Measurements from ENCODE around the gene SLIT2.
A peak's percentile ranks its signal among the peaks of the same experiment; 100 is the strongest.

SLIT2 gene

DNA sequence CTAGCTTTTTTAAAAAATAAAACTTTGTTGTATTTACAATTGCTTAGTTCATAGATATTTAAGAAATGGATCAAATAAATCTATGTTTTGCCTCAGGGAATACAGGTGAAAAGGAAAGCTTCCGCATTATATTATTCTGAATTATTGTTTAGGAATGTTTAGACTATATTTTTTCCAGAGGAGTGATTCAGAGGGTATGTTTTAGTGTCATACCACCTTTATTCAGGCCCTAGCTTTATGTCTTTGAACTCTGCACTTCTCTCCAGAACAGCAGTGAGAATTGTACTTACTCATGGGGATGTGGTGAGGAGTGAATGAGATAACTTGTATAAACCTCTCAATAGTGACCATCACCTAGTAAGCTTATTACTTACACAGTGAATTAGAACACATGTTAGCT is 14.0 kb downstream of the SLIT2 start:
- DNase-seq = no peak

DNA sequence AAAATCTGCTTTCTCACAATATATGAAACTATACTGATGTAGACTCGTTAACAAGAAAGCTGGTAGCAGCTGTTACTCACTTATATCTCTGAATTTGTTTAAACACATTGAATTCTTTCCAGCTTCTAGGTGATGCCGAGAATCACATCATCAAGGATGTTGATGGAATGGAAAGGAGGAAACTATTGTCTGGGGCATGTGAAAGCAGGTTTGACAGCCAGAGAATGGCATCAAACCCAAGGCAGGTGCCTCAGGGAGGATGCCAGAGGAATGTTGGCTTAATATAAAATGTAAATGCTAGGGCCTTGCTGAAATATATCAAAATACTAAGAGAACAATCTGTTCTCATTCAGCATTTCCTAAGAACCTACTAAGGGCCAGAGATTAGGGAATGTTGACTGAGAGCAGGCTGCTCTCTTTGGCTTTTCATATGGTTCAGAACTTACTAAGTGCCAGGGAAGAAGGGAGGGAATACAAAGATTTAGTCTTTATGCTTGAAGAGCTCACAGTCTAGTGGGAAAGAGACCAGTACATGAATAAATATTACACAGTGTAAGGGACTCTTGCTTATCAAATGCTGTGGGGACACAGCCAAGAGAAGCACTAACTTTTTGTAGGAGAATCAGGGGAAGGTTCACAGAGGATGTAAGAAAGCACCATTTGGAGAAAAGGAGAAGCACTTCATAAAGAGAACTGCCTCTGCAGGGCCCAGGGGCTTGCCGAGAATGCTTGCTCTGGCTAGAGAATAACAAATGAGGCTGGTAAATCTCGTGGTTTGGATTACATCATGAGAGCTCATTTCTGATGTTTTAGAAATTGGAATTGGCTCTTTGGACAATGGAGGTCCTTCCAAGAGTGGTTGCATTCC is 14.7 kb downstream of the SLIT2 start:
- no peak for DNase-seq

DNA sequence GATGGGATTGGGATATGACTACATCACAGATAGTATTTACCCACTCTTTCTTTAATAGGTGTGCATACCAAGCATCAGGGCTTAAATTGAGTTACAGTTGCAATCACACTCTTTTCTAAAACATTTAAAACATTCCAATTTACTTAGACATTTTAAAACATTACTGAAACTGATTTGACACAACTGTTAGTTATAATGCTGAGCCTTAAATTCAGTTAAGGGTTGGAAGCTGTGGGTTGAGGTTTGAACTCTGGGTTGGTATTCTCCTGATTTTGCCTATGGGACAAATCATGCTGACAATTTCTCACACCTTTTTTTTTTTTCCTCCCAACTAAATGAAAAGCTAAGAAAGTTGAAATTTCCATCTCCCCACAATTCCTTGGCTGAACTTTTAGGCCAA is 16.3 kb downstream of the SLIT2 start:
- no peak for DNase-seq

DNA sequence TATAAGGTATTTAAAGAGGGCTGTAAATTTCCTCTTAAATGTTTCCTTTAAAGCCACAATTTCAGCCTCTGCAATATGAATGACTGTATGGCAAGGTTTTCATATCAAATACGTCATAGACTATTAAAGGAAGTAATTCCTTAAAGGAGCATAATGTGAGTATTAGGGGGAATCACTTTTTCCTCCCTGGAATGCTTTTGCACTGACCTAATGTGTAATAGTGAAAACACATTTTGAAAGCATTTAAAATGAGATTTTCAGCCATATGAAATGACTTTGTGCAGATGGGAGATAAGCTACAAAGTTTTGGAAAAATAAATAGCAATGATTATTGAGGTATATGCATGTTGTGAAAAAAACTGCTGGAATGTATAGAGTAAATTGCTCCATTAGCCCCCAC is 17.6 kb downstream of the SLIT2 start:
- DNase-seq = no peak

DNA sequence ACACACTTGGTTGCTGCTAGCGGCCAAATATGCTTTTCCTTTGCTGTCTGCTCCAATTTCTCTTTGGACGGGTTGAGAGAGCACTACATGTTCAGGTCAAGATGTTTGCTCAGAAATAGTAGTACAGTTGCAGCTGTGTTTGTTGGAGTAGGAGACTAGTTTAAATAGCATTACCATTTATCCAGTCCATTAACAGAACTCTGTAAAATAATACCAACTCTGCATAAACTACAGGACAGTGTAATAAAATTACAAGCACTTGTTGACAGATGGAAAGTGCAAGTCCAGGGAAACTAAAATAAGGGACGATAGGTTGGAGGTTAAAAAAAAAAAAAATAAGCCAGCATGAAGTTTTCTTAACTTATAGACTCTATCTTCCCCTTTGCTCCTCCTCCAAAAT is 20.2 kb downstream of the SLIT2 start:
- DNase-seq = no peak

DNA sequence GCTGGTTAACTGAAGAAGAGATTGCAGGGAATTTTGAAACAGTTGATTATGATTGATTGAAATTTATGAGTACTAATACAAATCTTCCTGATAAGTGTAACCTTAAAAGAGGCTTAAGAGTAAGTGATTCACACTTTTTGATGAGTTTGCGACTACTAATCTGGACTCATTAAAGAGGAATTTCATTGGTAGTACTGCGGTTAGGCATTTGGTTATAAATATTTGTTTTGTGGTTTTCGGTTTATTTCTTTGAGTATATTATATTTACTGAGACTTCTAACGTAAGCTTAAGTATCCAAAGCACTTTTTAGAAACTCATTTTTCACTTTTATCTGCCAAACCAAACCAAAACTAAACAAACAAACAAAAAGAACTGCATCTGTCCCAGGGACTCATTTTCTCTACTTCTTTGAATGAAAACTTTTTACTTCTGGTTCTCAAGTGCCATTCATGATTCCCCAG is 20.7 kb downstream of the SLIT2 start:
- DNase-seq = no peak

DNA sequence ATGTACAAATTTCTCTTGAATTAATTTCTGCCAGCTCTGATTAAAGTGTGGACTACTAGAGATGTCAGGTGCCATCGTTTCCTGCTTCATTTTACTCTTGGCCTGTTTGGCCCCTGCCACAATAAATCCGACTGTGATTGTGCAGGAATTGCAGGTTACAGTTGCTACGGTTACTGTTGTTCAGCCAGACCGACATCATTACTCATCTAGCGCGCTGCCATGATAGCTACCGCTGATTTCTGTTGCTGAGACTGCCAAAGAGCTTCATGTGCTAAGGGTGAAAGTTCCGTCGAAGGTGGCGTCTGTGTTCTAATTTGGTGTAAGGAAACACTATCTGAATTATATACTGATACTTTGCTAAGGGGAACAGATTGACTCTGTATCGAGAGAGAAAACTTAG is 22.1 kb downstream of the SLIT2 start:
- DNase-seq = peak; percentile 57

DNA sequence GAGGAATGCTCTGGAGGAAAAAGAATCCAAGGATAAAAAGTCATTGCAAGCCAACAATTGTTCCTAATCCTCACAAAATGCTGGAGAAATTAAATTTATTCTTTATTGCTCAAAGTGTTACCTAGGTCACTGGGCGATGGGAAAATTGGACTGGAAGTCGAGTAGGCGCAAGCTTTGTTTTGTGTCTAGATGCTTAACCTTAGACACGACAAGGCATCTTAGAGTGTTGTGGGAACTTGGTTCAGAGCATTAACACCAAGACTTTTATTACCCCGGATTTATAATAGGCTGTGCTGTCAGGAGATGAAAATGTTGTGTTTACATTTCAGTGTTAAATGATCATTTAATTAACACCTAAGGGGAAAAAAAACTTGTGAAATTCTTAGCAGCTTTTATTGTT is 25.1 kb downstream of the SLIT2 start:
- DNase-seq = no peak

DNA sequence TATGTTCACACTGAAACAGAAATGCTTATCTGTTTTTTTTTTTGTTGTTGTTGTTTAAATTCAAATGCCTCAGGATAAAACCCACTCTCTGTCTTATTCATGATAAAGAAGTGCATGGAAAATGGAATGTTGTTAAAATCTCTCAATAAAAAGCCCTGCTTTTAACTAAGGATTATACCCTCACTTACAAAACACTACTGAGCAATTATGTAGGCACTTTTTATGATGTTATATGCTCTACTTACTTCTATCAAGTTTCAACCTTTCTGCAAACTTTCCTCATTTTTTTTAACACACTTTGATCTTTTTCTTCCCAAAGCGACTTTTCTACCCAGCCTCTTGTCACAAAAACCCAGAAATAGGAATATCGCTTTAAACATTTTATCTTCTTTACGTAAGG is 26.5 kb downstream of the SLIT2 start:
- DNase-seq = no peak

DNA sequence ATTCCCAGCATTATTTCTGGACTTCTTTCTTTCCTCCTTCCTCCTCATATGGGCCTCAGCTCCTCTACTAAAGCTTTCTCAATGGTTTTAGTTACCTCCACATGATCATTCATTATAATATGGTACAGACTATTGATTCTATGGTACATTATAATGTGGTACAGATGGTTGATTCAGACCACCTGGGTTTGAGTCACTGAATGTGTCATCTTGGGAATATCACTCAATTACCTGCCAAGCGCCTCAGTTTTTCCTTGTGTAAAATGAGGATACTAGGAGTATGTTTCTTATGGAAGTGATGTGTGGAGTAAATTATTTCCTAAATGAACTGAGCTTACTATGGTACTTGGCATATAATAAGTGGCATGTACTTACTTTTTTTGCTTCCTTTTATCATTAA is 27.7 kb downstream of the SLIT2 start:
- no peak for DNase-seq

DNA sequence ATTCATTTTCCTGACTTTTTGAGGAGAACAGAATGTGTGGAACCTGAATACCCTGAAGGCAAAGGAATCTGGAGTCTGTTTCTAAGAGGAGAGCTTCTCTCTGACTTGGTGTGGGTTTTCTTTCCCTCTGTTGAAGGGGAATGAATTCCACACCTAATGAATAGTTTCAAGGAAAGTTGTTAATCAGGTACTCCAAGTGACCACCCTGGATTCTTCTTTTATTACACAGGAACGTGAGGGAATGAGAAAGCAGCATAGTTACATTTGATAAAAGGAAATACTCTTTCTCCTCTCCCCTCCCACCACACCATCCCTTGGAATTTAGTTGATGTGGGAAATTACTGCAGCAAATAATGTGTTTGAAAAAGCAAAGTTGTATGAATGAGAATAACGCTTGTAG is 29.7 kb downstream of the SLIT2 start:
- no peak for DNase-seq

DNA sequence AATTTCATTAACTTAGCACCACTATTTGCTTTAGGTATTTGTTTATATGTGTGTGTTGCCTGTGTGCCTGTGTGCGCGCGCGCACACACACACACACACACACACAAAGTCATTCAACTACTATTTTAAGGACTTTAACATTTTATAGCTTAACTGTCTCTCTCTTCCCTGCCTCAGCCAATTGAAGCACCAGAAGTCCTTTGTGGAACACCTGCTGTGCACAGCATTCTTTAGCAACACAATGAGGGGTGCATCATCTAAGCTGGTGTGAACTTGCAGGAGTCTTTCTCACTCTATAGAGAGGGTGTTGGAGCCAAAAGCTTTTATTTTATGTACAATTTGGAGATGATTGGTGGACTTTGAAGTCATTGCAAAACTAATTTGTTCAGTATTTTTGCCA is 31.3 kb downstream of the SLIT2 start:
- DNase-seq = no peak

DNA sequence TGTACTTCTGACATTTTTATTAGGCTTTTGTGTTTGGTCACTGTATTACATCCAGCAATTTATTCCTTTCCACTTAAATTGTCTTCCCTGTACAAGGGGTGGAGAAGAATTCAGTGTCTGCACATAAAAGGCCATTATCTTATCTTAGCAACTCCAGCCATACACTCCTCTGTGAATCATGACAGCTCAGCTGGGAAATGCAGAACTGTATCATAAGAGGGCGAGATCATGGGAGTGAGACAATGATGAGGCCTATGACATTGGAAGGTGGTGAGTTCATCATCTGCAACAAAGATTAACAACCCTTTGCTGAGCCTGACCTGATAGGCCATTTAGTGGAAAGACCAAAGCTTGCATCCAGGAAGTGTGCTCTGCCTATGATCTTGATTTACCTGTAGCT is 33.3 kb downstream of the SLIT2 start:
- DNase-seq = peak; percentile 61

DNA sequence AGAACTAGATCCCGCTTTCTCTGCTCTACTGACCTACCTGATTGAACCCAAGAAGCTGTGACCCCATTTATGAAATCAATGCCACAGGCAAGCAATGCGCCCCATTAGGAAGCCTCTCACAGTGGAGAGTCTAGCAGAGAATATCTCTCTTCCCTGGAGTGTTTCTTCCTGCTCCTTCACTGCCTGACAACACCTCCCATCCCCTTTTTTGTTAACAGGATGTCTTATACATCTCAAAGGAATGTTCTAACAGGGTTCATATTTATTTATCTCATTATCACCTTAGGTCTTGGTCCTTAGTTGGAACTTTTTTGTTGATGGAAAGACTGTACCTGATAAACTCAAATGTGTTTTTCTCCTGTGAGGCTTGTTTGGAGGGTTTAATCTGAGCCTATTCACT is 35.5 kb downstream of the SLIT2 start:
- DNase-seq = no peak

DNA sequence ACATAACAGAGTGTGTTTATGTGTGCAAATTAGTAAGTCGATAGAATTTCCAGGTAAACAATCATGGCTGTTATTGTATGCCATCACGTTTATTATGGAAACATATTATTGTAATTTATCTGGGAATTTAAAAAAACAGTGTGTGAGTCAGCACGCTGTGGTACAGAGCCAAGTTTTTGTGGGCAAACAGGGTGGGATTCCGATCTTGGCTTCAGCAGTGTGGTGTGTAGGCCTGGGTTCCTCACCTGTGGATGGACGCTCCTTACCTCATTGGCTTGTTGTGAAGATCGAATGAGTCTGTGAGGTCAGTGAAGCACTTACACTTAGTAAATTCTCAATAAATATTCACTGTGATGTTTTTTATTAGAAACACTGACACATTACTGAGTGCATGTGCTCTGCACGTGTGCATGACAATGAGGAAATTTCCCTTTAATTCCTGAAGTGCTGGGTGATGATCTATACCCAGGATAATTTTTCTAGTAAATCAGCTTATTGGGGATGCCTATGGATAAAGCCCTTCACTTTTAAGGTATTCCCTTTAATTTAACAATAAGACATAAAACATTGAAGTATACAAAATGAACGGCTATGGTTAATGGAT is 36.4 kb downstream of the SLIT2 start:
- DNase-seq = no peak

DNA sequence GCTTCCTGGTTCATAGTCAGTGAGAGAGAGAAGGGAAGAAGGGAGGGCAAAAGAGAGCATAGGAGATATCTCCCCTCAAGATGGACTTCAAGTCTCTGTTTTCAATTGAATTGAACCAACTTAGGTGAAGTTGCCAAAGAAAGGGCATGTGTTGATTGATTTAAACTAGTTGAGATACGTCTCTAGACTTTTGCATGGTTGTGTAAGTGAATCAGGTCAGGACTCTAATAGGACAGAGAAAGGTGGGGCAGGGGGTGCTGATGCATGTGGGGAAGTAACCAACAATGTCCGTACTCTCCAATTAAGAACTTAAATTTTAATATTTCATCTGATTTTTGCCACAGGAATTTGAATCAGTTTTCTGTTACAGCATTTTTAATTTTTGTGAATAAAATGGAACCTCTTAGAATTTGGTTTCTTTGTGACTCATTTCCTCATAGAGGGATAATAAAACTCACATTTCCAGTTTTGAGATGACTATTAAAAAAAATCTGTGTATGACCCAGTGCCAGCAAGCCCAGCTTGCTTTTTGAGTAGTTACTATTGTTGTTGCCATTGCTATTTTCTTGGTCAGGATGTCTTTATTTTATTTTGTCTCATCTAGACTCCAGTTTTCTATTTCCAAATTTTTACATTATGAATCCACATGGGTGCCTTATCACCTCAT is 37.3 kb downstream of the SLIT2 start:
- no peak for DNase-seq

DNA sequence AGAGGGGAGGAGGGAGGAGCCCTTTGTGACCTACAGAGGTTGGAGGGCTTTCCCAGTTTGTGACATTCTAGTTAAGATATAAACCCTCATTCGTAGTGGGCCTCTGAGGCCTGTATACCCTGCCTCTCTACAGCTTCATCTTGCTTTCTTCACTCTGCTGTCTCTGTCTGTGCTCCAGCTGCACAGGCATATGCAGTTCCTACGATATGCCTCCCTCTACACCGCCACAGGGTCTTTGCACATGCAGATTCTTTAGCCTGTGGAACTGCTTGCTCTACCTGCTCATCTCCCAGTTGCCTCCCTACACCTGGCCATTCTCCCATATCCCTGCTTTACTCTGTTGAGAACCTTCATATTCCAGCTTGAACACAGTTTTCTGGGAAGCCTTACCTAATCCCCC is 38.1 kb downstream of the SLIT2 start:
- no peak for DNase-seq

DNA sequence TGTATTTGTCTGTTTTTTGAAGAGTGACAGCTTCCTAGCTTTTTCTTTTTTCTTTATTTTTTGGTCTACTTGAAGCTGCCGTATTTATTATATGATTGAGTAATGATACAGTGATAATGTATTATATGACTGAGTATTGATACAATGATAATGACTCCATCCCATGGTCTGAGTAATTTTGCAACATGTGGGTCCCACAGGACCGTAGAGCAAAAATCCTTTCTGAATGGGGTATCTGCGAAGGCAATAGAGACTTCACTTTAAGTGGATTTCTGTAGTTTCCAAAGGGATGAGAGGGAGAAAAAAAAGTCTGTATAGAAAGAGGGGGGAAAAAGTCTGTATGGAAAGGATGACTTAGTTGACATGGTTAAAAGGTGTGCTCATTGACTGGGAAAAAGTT is 41.0 kb downstream of the SLIT2 start:
- no peak for DNase-seq

DNA sequence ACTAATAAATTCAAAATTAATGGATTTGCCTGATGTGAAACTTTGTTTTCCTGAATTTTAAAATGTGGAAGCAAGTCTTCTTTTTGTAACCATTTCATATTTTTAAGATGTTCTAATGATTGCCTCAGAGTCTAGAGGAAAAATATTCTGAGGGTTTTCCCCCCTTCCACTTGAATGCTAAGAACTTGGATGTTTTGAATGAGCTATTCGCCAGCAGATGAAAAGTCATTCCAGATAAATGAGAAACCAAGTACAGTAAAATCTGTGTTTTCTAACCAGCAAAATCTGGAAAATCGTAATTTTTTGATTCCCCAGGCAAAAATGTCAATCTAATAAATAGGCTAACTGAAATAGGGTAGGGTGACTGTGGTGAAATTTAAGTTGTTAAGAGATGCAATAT is 45.6 kb downstream of the SLIT2 start:
- DNase-seq = no peak

DNA sequence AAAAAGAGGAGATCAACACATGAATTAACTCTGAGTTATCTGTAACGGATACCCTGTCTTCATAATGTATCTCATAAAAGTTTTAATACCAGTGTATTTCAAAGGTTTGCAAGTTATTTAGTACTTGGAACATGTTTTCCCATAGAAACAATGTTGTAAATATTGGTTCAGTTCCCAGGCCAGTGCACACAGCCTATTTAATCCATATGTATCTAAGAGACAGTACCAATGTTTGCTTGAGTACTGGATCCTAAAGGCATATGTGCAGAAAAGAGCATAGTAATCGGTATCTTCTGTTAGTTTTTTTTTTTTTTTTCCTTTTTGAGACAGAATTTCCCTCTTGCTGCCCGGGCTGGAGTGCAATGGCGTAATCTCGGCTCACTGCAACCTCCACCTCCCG is 46.1 kb downstream of the SLIT2 start:
- DNase-seq = no peak

DNA sequence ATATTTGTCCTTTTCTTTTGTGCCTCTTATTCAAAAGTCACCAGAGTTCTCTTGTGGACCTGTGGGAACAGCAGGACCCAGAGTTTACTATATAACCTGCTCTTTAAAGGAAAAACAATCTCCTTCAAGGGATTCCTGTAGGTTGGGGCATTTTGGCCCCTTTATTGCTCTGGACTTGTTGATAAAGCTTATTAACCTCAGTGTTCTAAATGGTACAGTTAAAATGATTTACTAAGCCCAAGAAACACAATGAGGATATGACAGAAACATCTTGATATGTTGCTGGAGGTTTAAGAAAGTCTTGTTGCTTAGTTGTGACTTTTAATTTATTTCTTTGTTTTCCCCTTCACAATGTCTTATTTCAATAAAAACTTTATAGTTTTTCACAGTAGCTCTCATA is 46.8 kb downstream of the SLIT2 start:
- no peak for DNase-seq

DNA sequence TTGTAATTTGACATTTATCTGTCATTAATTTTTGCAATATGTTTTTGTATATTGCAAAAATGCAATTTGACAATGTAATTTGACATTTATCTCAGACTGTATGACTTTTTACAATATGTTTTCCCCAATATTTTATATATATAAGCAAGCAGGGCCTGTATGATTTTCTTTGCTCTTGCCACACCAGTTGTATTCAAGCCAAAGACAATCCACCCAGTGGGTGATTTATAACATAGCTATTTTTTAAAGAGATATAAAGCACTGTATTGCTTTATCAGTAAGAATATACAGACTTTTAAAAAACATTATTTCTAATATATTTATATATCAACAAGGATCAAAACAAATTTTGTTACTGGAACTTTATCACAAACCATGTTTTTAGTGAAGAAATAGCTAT is 47.3 kb downstream of the SLIT2 start:
- DNase-seq = no peak

DNA sequence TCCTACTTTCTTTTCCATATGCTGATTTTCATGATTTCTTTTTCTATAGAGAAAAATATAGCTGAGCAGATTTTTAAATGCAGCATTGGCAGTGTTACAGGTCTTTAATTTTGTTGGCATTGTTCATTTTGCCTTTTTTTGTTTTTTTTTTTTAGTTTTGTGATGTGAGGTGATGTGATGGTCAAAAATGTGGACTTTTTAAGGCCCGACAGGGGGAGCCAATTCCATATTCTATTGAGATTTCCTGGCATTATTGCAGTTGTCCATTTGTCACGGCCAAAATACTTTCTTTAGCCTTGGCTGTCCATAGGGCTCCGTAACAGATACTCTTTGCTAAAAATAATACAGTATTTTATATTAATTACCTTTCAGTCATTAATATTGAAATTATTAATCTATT is 47.8 kb downstream of the SLIT2 start:
- DNase-seq = no peak

DNA sequence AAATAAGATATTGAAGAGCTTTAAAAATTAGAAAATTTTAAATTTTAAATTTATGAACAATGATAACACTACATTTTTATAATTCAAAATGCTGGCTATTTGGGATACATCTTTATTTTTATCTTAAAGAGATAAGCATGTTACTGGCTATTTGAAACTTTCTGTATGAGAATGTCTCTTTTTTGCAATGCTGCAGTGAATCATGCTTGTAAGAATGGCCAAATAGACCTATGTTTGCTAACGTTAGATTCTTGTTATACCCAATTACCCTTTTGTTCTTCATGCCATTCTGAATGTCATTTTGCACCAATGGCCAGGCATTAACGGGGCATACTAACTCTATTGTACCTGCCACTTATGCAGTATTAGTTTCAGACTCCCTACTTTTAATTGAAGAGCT is 49.5 kb downstream of the SLIT2 start:
- DNase-seq = no peak
